HepG2 (cell line): Measurements from ENCODE around the gene ITGA7. TPM values are rescaled to one million over a fixed set of nuclear protein-coding genes. Genes with fewer than 3 reads are reported as not detected.

Experiments
- ATAC-seq: fragments of 200-7000 bp; cut with Tn5 transposase; 3 replicates; pipeline ENCODE4 v1.9.1; 2020; ENCODE audit warnings: mild to moderate bottlenecking, moderate library complexity
- BruUV-seq: library from RNA; stranded (reverse); fragments of 400-500 nt; replicated peaks from 2 replicates; lab custom pipeline; 2021; lab: Mats Ljungman, UMichigan
- CTCF ChIA-PET: fragments of 300-600 bp; formaldehyde crosslinking; extraction: SDS; loops from one replicate; lab custom pipeline; 2021; ENCODE audit warnings: low total read pairs, inconsistent platforms, low intra/inter-chr PET ratio; lab: Yijun Ruan, JAX
- POLR2A ChIA-PET: fragments of 350-600 bp; sonication (Branson Sonifier 250); formaldehyde crosslinking; loops from one replicate; lab custom pipeline; 2020; ENCODE audit warnings: antibody characterized with exemption, inconsistent platforms; lab: Yijun Ruan, JAX
- DNase-seq: peaks from one replicate; pipeline ENCODE4 v3.0.0-alpha.2; 2015; ENCODE audit warnings: low spot score
- FAIRE-seq: peaks from 3 replicates; lab custom pipeline; 2011; peaks lifted over from hg19 to GRCh38; lab: Jason Lieb, UNC
- H2AFZ ChIP-seq: one replicate; pipeline ENCODE4 v1.6.1; 2011; ENCODE audit warnings: low read length, inconsistent platforms
- H3K27ac ChIP-seq: fragments of 300-600 bp; 3 replicates; pipeline ENCODE4 v1.8.0; 2011; ENCODE audit warnings: mixed run types, mild to moderate bottlenecking, mixed read lengths, low read length, inconsistent platforms; ENCODE audit not compliant: insufficient read depth; ENCODE audit errors: extremely low read length
- H3K27me3 ChIP-seq, 2 experiments: fragments of 200-600 bp in 1 of 2; 2 replicates in 1 of 2; 3 replicates in 1 of 2; pipeline versions ENCODE4 v1.6.0 to v1.8.0; 2011; ENCODE audit warnings: low read length in 2 of 2, mild to moderate bottlenecking in 2 of 2, moderate library complexity in 2 of 2, inconsistent platforms in 1 of 2; ENCODE audit not compliant: insufficient read depth in 2 of 2, control insufficient read depth in 1 of 2
- H3K36me3 ChIP-seq, 2 experiments: fragments of 200-600 bp in 1 of 2; replicated peaks in 1 of 2; 2 replicates in 1 of 2; 3 replicates in 1 of 2; pipeline versions ENCODE4 v1.5.1 to v1.8.0; 2011; ENCODE audit warnings: low read length in 2 of 2, inconsistent platforms in 1 of 2; ENCODE audit not compliant: insufficient read depth in 2 of 2, control insufficient read depth in 1 of 2
- H3K4me1 ChIP-seq: 2 replicates; pipeline ENCODE4 v1.5.1; 2012; ENCODE audit warnings: low read length, inconsistent platforms; ENCODE audit not compliant: insufficient read depth
- H3K4me2 ChIP-seq: 2 replicates; pipeline ENCODE4 v1.6.0; 2011; ENCODE audit warnings: low read depth, low read length, inconsistent platforms
- H3K4me3 ChIP-seq, 3 experiments: fragments of 200-600 bp in 1 of 3; sonication (generic), shearing (Covaris generic) in 1 of 3; replicated peaks in 1 of 3; 2 replicates each; pipeline ENCODE4 v1.5.1; 2011 to 2016; ENCODE audit warnings: low read length in 3 of 3, inconsistent platforms in 2 of 3, low read depth in 2 of 3, mild to moderate bottlenecking in 2 of 3, control low read depth in 1 of 3, mixed read lengths in 1 of 3; ENCODE audit not compliant: insufficient read depth in 1 of 3
- H3K79me2 ChIP-seq: one replicate; pipeline ENCODE4 v1.6.1; 2011; ENCODE audit warnings: low read length, inconsistent platforms; ENCODE audit not compliant: insufficient read depth
- H3K9ac ChIP-seq: 2 replicates; pipeline ENCODE4 v1.6.0; 2011; ENCODE audit warnings: mild to moderate bottlenecking, low read depth, low read length, inconsistent platforms; ENCODE audit not compliant: insufficient read depth
- H3K9me3 ChIP-seq: 2 replicates; pipeline ENCODE4 v1.5.1; 2012; ENCODE audit warnings: mild to moderate bottlenecking, low read length
- H4K20me1 ChIP-seq: 2 replicates; pipeline ENCODE4 v1.6.0; 2011; ENCODE audit warnings: inconsistent platforms, mild to moderate bottlenecking, low read length, moderate library complexity; ENCODE audit not compliant: insufficient read depth
- BRF2 ChIP-seq: sonication (generic); formaldehyde crosslinking; IDR thresholded peaks from 2 replicates; pipeline ENCODE4 v1.8.1; 2022; ENCODE audit warnings: mild to moderate bottlenecking, missing genetic modification reagents
- FOXK2 ChIP-seq: fragments of 450-650 bp; IDR thresholded peaks from 2 replicates; pipeline ENCODE4 v1.6.1; 2016
- MED8 ChIP-seq: sonication (generic); formaldehyde crosslinking; IDR thresholded peaks from 2 replicates; pipeline ENCODE4 v1.8.1; 2023; ENCODE audit warnings: mild to moderate bottlenecking, missing genetic modification reagents; ENCODE audit not compliant: insufficient replicate concordance
- MEF2D ChIP-seq: sonication (generic); formaldehyde crosslinking; IDR thresholded peaks from 2 replicates; pipeline ENCODE4 v1.5.1; 2020; ENCODE audit warnings: mild to moderate bottlenecking, missing genetic modification reagents
- MYC ChIP-seq: sonication (generic); formaldehyde crosslinking; IDR thresholded peaks from 2 replicates; pipeline ENCODE4 v1.9.0; 2021; ENCODE audit warnings: missing genetic modification reagents, borderline replicate concordance
- POGZ ChIP-seq: sonication (generic); formaldehyde crosslinking; IDR thresholded peaks from 2 replicates; pipeline ENCODE4 v1.4.0; 2020; ENCODE audit warnings: mild to moderate bottlenecking, missing genetic modification reagents
- SPEN ChIP-seq: sonication (generic); formaldehyde crosslinking; IDR thresholded peaks from 2 replicates; pipeline ENCODE4 v1.5.1; 2020; ENCODE audit warnings: low read depth, mild to moderate bottlenecking, missing genetic modification reagents
- ZHX2 ChIP-seq, 2 experiments: sonication (generic) in 1 of 2; formaldehyde crosslinking in 1 of 2; IDR thresholded peaks; 2 replicates each; pipeline versions ENCODE4 v1.6.1 to v1.9.0; 2014 to 2022; ENCODE audit warnings: antibody characterized with exemption in 1 of 2, borderline replicate concordance in 1 of 2, inconsistent platforms in 1 of 2, low read depth in 1 of 2, missing genetic modification reagents in 1 of 2
- ZMYM4 ChIP-seq: sonication (generic); formaldehyde crosslinking; IDR thresholded peaks from 2 replicates; pipeline ENCODE4 v1.8.1; 2023; ENCODE audit warnings: mild to moderate bottlenecking, missing genetic modification reagents
- ZNF354B ChIP-seq: sonication (generic); formaldehyde crosslinking; IDR thresholded peaks from 2 replicates; pipeline ENCODE4 v1.8.0; 2022; ENCODE audit warnings: mild to moderate bottlenecking, missing genetic modification reagents
- in situ Hi-C: cut with HindIII; loops from 2 replicates; pipeline ENCODE4 v1.10.0; 2017; ENCODE audit warnings: low pct_unique_long_range_greater_than_20kb; ENCODE audit not compliant: extremely low pct_ligation_motif_present
- intact Hi-C: fragments of 100-400 bp; cut with micrococcal nuclease; formaldehyde crosslinking; loops from one replicate; pipeline ENCODE4 v1.10.0; 2022; ENCODE audit not compliant: unreplicated experiment
- polyA plus RNA-seq, 8 experiments: library from polyadenylated mRNA; depleted of rRNA in 3 of 8; stranded (reverse) in 7 of 8; unstranded in 1 of 8; fragments of >200 nt; fragmentation: Illumina TruSeq in 4 of 8; extraction: Trizol in 4 of 8; gene quantifications; 2 replicates each; pipeline versions ENCODE4 v1.2.1 to v1.2.3, GENCODE V29; 2011 to 2016; ENCODE audit warnings: low read depth in 4 of 8, missing spikeins in 1 of 8, mixed read lengths in 1 of 8; ENCODE audit not compliant: insufficient read depth in 1 of 8
- total RNA-seq, 5 experiments: library from RNA; depleted of rRNA; stranded (reverse); fragments of >200 nt; fragmentation: Illumina TruSeq; extraction: Trizol; gene quantifications; 2 replicates each; pipeline ENCODE4 v1.2.3, GENCODE V29; 2016; ENCODE audit warnings: low read depth in 1 of 5
- TF ChIP-seq, protein P1 (sequence below): sonication (generic); formaldehyde crosslinking; conservative IDR thresholded peaks from 2 replicates; pipeline ENCODE4 v1.5.0; 2020; ENCODE audit warnings: missing genetic modification reagents
- TF ChIP-seq, protein P2 (sequence below): sonication (generic); formaldehyde crosslinking; IDR thresholded peaks from 2 replicates; pipeline ENCODE4 v1.4.0; 2020; ENCODE audit warnings: missing genetic modification reagents, borderline replicate concordance

ITGA7 gene
- total and polyA plus RNA-seq, 2 of the 13 experiments (the other 11 are each of a cell fraction or from before 2014, with no cell fraction given) = 0.65 to 0.75 TPM

DNA sequence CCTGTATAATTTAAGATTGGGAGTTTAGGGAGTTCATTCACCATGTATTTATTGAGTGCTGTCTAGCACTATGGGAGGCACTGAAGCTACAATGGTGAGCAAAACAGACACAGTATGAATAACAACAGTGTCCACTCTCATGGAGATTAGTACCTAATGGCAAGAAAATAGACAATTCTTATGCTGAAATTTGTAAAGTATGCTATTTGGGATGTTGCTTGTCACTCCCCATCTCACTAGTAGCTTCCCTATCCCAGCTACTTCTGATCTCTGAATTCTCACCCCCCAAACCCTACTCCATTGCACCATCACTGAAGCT is 39.2 kb upstream of the ITGA7 start:
- H3K27me3 ChIP-seq = peaks cover 0 to 9% of the 10 kb centered on the region in 2 experiments; a peak in 2 of 5 replicates
- no peak overlapping the region for H2AFZ ChIP-seq
- no peaks in the 10 kb centered on the region for H3K9me3 ChIP-seq
- in situ Hi-C loops (no loop called here), intact Hi-C loops (no loop called here)
- H4K20me1 ChIP-seq = no peaks in the 10 kb centered on the region
- DNase-seq = no peak
- no peak overlapping the region for H3K4me2 ChIP-seq
- FAIRE-seq = no peak
- ChIA-PET CTCF (no interaction called here), POLR2A (no interaction called here)
- H3K9ac ChIP-seq = no peak overlapping the region
- BruUV-seq = no TSS peak
- H3K36me3 ChIP-seq = peaks cover 4 to 7% of the 10 kb centered on the region in 2 experiments; a peak in 3 of 5 replicates
- H3K4me1 ChIP-seq = peaks cover 35% of the 10 kb centered on the region
- no peak overlapping the region for H3K27ac ChIP-seq
- no peak for ATAC-seq
- no peak overlapping the region for H3K4me3 ChIP-seq
- no peaks in the 10 kb centered on the region for H3K79me2 ChIP-seq
- TF ChIP-seq MYC (CRISPR knock-in tag) (no peak), ZHX2 (IDR thresholded peaks at IDR 0.05; ENCODE audit: low read depth) (no peak), ZHX2 (CRISPR knock-in tag; IDR thresholded peaks at IDR 0.05; ENCODE audit: borderline replicate concordance) (no peak), MEF2D (CRISPR knock-in tag) (no peak), BRF2 (no peak), SPEN (CRISPR knock-in tag) (no peak), ZMYM4 (CRISPR knock-in tag) (no peak), MED8 (CRISPR knock-in tag) (no peak), POGZ (no peak), ZNF354B (no peak), FOXK2 (no peak)
- TF ChIP-seq, protein P1, sequence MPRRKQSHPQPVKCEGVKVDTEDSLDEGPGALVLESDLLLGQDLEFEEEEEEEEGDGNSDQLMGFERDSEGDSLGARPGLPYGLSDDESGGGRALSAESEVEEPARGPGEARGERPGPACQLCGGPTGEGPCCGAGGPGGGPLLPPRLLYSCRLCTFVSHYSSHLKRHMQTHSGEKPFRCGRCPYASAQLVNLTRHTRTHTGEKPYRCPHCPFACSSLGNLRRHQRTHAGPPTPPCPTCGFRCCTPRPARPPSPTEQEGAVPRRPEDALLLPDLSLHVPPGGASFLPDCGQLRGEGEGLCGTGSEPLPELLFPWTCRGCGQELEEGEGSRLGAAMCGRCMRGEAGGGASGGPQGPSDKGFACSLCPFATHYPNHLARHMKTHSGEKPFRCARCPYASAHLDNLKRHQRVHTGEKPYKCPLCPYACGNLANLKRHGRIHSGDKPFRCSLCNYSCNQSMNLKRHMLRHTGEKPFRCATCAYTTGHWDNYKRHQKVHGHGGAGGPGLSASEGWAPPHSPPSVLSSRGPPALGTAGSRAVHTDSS (CRISPR knock-in tag) = no peak
- TF ChIP-seq, protein P2, sequence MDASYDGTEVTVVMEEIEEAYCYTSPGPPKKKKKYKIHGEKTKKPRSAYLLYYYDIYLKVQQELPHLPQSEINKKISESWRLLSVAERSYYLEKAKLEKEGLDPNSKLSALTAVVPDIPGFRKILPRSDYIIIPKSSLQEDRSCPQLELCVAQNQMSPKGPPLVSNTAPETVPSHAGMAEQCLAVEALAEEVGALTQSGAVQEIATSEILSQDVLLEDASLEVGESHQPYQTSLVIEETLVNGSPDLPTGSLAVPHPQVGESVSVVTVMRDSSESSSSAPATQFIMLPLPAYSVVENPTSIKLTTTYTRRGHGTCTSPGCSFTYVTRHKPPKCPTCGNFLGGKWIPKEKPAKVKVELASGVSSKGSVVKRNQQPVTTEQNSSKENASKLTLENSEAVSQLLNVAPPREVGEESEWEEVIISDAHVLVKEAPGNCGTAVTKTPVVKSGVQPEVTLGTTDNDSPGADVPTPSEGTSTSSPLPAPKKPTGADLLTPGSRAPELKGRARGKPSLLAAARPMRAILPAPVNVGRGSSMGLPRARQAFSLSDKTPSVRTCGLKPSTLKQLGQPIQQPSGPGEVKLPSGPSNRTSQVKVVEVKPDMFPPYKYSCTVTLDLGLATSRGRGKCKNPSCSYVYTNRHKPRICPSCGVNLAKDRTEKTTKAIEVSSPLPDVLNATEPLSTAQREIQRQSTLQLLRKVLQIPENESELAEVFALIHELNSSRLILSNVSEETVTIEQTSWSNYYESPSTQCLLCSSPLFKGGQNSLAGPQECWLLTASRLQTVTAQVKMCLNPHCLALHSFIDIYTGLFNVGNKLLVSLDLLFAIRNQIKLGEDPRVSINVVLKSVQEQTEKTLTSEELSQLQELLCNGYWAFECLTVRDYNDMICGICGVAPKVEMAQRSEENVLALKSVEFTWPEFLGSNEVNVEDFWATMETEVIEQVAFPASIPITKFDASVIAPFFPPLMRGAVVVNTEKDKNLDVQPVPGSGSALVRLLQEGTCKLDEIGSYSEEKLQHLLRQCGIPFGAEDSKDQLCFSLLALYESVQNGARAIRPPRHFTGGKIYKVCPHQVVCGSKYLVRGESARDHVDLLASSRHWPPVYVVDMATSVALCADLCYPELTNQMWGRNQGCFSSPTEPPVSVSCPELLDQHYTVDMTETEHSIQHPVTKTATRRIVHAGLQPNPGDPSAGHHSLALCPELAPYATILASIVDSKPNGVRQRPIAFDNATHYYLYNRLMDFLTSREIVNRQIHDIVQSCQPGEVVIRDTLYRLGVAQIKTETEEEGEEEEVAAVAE (CRISPR knock-in tag) = no peak
